AG10803 (cell line): ENCODE data around the gene NFKB2.
A peak's percentile ranks its signal among the peaks of the same experiment; 100 is the strongest.

Experiments
- DNase-seq: peaks from one replicate; pipeline ENCODE4 v3.0.0; 2010; ENCODE audit warnings: low read depth
- H3K4me3 ChIP-seq: 2 replicates; pipeline ENCODE4 v1.5.1; 2011; ENCODE audit warnings: mild to moderate bottlenecking, low read length, control low read depth
- TF ChIP-seq, protein P1 (sequence below): conservative IDR thresholded peaks from 2 replicates; pipeline ENCODE4 v1.5.1; 2011; ENCODE audit warnings: mild to moderate bottlenecking, low read length, control low read depth, inconsistent platforms

NFKB2 gene

DNA sequence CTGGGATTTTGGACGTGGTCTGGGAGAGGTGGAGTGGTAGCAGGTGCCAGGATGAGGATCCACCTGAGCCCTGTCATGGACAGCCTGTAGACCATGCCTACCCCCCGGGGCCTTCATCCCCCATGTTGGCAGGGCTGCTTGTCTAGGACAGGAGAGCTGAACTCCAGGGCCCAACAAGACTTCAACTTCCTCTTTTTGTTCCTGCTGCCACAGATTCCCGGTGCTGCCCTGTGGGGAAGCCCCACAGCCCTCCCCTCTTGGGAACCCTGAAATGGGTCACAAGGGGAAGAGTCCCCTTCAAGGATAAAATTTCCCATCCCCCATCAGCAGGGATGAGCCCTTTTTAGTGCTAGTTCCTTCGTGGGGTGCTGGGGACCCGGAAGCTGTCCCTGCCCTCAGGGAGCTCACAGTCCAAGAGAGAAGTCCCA is 38.1 kb downstream of the NFKB2 start:
- no peak for DNase-seq
- TF ChIP-seq, protein P1, sequence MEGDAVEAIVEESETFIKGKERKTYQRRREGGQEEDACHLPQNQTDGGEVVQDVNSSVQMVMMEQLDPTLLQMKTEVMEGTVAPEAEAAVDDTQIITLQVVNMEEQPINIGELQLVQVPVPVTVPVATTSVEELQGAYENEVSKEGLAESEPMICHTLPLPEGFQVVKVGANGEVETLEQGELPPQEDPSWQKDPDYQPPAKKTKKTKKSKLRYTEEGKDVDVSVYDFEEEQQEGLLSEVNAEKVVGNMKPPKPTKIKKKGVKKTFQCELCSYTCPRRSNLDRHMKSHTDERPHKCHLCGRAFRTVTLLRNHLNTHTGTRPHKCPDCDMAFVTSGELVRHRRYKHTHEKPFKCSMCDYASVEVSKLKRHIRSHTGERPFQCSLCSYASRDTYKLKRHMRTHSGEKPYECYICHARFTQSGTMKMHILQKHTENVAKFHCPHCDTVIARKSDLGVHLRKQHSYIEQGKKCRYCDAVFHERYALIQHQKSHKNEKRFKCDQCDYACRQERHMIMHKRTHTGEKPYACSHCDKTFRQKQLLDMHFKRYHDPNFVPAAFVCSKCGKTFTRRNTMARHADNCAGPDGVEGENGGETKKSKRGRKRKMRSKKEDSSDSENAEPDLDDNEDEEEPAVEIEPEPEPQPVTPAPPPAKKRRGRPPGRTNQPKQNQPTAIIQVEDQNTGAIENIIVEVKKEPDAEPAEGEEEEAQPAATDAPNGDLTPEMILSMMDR = no peak

DNA sequence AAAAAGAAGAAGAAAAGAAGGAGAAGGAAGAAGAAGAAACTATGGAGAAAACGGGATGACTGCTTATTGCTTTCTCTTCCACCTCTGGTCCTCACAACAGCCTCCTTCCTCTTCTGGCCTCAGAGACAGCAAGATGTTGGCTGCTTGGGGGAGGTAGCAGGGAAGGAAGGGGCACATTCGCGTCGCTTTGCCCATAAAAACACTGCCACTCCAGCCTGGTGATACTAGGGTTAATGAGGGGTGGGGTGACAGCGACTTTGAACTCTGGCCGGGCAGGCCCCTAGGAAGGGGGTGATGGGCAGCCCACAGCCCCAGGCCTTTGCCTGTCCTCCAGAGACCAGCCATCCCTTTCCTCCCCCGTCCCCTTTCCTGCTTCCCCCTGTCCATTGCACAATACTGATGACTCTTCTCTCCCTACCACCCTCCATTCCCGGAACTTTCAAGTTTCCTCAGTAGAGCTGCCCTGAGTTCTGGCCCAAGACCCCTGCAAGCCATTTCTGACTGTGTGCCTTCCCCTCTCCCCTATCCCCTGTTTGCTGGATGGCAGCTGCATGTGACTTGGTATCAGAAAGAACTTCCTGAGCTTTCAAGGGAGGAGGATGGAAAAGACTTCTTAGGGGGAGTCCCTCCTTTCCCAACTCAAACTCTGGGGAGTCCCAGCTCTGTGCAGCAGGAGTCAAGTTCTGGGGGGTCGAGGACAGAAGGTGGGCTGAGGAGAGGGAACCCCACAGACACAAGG is 39.1 kb downstream of the NFKB2 start:
- TF ChIP-seq, protein P1 = no peak
- peak; percentile 66 for DNase-seq
- no peak overlapping the region for H3K4me3 ChIP-seq

More for the DNA sequence above, 38.1 kb downstream of the NFKB2 start:
- no peak overlapping the region for H3K4me3 ChIP-seq

DNA sequence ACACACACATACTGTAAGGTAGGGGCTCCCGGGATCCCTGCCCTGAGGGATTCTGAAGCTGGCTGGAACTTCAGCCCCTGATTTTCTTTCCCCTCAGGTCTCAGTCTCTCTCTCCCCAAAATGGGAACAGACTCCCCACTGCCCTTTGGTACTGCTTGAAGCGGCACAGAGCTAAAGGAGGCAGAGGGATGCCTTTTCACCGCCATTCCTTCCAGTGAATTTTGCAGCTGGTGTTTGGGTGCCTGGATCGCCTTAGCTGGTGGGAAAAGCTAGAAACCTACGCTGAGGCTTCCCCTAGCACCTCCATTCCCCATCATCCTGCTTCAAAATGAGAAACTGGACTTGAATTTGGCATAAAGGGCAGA is 39.6 kb downstream of the NFKB2 start:
- 0 out of 2 replicates have a peak overlapping the region, but pooled peaks have one; percentile 1 for H3K4me3 ChIP-seq
- TF ChIP-seq, protein P1 = no peak
- no peak for DNase-seq

DNA sequence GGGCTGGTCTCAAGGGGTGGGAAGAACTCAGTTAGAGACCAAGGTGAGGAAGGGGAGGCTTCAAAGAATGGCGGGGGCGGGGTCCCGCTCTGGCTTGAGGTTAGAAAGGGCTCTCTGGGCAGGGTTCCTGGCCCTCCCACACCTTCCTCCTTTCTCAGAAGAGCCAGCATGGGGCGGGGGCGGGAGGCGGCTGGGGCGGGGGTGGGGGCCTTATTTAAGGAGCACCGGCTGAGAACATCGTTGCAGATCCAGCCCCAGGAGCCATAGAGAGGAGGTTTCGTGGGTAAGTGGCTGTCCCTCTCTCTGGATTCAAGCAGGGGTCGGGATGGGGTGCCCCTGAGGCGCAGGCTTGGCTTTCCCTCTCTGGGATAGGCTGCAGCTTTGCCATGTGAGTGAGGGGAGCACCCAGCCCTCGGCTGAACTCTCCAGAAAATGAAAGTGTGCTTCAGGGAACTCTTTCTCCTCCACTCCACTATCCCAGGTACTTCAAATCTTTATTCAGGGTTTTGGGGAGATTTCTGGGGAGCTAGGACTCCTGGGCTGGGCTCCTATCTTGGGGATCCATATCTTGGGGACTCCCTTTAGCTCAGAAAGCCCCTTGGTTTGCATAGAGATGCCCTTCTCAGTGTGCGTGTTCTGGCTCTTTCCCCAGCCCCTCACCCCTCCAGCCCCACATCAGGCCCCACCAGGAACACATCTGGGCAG is 40.2 kb downstream of the NFKB2 start:
- DNase-seq = no peak
- H3K4me3 ChIP-seq = peak overlapping the region; percentile 47
- TF ChIP-seq, protein P1 = no peak

DNA sequence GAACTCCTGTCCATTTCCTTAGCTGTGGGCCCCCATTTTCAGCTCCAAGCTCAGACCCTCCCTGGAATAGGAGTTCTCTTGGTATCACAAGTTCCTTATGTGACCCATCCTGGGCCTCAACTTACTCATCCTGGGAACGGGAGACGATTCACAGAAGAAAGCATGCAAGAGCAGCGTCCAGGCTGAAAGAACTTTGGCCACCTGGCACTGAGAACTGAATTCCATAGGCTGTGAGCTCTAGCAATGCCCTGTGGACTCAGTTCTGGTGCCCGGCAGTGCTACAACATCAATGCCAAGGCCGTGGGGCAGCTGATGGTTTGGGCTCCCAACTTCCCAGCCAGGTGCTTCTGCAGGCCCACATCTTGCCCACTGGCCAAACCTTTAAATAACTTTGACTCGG is 40.8 kb downstream of the NFKB2 start:
- TF ChIP-seq, protein P1 = no peak
- no peak overlapping the region for H3K4me3 ChIP-seq
- no peak for DNase-seq

DNA sequence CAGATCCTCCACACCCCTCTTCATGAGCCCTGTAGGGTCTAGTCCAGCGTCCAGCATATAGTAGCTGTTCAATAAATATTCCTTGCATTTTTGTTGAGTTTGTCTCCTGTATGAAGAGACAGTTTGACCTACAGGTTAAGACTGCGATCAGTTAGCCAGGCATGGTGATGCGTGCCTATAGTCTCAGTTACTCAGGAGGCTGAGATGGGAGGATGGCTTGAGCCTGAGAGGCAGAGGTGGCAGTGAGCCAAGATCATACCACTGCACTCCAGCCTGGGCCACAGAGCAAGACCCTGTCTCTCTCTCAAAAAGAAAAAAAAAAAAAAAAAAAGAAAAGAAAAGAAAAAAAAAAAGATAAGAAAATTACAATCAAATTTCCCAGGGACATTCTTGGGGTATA is 42.0 kb downstream of the NFKB2 start:
- H3K4me3 ChIP-seq = no peak overlapping the region
- TF ChIP-seq, protein P1 = no peak
- DNase-seq = no peak

DNA sequence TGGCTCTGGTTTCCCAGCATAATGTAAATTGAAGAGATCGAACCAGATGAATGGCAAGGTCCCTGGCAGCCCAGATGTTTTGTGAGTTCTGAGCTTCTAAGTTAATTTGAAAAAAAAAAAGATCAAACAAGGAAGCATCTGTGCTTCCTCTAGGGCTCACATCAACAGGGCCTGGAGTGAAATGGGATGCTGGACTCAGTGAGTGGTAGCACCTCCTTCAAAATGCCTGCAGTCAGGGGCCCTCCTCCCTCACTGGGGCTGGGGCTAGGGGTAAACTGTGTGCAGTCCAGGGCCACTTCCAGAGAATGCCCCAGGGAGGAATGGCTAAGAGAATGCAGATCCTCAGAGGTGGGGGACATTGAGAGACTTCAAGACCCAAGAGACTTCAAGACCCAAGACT is 42.9 kb downstream of the NFKB2 start:
- no peak for DNase-seq
- TF ChIP-seq, protein P1 = no peak
- H3K4me3 ChIP-seq = no peak overlapping the region
